HG02973 (cell line): ENCODE measurements around the gene NMT2.

ENCODE experiments used
- ATAC-seq: cut with Tn5 transposase; IDR thresholded peaks from one replicate; pipeline ENCODE4 v1.9.1; 2021; ENCODE audit warnings: moderate library complexity; ENCODE audit not compliant: unreplicated experiment

The NMT2 gene

GRCh38 chr10:15182540-15183207, 14.2 kb upstream of the NMT2 start:
- ATAC-seq: no peak

GRCh38 chr10:15181576-15182156, 13.2 kb upstream of the NMT2 start:
- no peak for ATAC-seq

- no peak for ATAC-seq
These were observed 12.2 kb upstream of the NMT2 start for GRCh38 chr10:15180736-15181135.

GRCh38 chr10:15176269-15176668, 7.8 kb upstream of the NMT2 start:
- ATAC-seq: no peak

DNA sequence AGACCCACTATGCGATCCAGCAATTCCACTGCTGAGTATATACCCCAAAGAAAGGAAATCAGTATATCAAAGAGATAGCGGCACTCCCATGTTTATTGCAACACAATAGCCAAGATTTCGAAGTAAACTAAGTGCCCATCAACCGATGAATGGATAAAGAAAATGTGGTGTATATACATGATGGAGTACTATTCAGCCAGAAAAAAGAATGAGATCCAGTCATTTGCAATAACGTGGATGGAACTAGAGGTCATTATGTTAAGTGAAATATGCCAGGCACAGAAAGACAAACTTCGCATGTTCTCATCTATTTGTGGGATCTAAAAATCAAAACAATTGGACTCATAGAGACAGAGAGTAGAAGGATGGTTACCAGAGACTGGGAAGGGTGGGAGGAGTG, 7.1 kb upstream of the NMT2 start:
- no peak for ATAC-seq

DNA sequence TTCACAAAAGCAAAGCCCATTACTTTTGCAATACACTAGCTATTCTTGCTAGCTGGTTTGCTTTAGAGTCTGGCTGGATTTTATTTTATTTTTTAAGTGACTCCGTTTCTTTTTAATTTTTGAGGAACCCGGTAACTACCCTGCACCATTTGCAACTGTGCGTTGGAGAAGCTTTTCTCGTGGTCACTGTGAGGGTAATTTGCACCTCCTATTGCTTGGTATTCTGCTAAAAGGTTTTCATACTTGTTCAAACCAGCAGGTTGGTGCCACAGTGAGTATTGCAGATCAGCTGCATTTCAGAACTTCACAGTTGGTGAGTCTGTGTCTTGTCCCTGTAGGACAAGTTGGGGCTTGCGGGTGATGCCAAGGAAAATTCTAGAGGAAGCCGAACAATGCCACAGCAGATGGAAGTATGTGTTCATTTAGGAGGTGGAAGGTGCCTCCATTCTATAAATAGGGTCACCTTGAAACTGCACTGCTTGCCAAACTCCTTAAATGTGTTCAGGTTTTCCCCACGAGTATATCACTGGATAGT, 3.9 kb upstream of the NMT2 start:
- ATAC-seq: no peak

- ATAC-seq: no peak
These were observed 1.3 kb upstream of the NMT2 start for GRCh38 chr10:15169555-15170401.

DNA sequence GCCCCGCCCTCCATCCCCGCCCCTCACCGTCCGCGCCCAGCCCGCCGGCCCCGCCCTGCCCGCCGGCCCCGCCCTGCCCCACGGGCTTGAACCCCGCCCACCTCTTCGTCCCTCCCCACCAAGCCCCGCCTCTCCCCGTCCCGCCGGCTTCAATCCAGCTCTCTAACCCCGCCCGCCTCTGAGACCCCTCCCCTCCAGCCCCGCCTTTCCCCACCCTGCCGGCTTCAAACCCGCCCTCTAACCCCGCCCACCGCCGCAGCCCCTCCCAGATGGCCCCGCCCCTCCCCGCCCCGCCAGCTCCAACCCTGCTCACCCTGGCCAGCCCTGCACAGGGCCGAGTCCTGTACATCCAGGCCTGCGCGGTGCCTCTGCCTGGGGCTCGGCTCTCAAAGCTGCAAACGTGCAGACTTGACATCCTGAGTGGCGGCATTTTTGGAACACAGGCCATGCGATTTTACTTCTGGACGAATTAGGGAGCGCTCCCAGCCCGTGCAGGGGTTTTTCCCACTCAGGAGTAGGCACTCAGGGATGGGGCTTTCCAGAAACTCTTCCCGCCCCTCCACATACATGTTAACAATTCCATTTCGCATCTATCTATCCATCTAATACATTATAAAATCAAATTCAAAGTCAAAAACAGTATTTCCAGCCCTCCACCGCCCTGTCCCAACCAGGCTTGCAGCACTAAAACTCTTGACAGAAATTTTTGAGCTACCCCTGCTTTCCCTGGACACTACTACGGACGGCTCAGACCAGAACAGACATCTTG, 477 bp upstream of the NMT2 start:
- peak; percentile 43 for ATAC-seq

DNA sequence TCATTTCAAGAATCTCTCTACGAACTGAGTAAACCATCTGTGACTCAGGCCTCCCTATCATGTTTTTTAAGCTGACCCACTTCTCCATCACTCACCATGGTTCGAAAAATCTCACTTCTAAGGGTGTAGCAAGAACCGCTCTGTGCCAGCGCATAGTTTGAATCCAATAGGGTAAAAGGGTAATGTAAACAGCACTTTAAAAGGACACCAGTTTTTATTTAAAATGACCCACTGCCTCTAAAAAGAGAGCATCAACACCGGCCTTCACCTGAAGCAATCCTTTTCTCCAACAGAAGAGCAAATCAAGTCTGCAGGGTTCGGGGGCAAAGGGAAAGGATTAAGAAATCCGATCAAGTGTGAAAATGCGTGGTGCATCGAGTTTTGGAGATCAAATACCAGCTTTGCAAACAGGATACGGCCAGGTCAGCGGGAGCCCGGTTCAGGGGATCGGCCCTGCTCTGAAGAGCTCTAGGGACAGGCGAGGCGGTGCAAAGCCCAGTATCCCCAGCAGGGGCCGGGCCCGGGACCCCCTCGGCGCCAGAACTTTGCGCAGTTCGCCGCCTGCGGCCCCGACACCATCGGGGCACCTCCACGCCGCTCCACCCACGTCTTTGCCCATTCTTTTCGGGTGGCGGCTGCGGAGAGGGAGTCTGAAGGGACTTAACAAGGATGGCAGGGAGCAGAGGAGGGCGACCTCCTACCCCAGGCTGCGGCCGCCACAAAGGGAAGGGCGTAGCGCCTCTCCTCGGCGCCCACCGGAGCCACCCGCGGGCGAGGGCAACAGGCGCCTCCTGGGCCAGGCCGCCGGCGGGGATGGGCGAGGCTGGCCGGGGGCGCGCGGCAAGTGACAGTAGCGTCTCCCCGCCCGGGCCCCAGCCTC, 842 bp downstream of the NMT2 start:
- ATAC-seq: peak; percentile 34

GRCh38 chr10:15166325-15166724, 2.2 kb downstream of the NMT2 start:
- no peak for ATAC-seq

- ATAC-seq: no peak
These were observed 5.2 kb downstream of the NMT2 start for GRCh38 chr10:15163253-15163828.

DNA sequence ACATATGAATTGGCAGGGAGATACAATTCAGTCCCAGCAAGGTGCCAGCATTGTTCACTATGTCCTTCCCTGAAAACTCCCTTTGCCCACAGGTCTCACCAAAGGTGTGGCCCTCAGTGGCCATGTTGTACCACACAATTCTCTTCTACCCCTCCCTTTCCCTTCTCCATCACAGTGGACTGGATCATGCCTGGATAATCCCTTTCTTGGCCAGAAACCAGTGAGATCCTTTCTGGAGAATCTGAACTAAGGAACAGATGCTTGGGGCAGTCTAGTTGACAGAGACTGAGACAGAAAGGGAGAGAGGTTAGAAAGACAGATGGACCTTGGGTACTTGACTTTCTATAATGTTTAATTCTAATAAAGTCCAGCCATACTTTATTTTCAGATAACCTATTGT, 9.5 kb downstream of the NMT2 start:
- ATAC-seq: no peak

- no peak for ATAC-seq
These were observed 10.0 kb downstream of the NMT2 start for GRCh38 chr10:15158448-15158847.

DNA sequence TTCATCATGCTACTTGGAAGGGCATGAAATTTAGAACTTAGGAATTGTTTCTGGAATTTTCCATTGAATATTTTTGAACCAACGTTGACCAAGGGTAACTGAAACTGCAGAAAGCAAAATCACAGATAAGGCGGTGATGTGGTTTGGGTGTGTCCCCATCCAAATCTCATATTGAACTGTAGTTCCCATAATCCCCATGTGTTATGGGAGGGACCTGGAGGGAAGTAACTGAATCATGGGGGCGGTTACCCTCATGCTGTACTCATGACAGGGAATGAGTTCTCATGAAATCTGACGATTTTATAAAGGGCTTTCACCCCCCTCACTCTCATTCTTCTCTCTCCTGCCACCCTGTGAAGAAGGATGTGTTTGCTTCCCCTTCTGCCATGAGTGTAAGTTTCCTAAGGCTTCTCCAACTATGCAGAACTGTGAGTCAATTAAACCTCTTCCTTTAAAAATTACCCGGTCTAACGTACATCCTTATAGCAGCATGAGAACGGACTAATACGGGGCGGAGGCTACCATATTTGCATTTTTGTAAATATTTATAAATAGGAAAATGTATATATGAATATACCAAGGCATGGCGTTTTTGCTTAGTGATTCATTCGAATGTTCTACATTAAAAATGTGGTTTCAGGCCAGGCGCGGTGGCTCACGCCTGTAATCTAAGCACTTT, 12.4 kb downstream of the NMT2 start:
- ATAC-seq: no peak

DNA sequence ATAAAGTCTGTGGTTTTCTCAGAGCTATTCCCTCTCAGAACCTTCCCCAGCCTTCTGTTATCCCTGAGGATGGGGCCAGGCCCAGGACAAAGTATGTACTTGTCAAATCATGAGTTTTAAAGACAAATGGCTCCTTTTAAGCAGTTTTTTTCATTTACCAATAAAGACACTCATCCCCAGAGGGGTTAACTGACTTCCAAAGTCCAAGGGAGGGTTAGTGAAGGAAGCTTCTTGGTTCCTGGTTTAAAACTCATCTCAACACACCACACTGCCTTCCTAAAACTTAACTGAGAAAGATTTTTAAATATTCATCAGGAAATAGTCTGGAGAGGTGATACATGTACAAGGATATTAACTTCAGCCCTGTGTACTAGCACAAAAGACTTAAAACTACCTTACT, 15.9 kb downstream of the NMT2 start:
- ATAC-seq: no peak

GRCh38 chr10:15150563-15150962, 17.9 kb downstream of the NMT2 start:
- ATAC-seq: no peak

- no peak for ATAC-seq
These were observed 19.3 kb downstream of the NMT2 start for GRCh38 chr10:15149042-15149771.

DNA sequence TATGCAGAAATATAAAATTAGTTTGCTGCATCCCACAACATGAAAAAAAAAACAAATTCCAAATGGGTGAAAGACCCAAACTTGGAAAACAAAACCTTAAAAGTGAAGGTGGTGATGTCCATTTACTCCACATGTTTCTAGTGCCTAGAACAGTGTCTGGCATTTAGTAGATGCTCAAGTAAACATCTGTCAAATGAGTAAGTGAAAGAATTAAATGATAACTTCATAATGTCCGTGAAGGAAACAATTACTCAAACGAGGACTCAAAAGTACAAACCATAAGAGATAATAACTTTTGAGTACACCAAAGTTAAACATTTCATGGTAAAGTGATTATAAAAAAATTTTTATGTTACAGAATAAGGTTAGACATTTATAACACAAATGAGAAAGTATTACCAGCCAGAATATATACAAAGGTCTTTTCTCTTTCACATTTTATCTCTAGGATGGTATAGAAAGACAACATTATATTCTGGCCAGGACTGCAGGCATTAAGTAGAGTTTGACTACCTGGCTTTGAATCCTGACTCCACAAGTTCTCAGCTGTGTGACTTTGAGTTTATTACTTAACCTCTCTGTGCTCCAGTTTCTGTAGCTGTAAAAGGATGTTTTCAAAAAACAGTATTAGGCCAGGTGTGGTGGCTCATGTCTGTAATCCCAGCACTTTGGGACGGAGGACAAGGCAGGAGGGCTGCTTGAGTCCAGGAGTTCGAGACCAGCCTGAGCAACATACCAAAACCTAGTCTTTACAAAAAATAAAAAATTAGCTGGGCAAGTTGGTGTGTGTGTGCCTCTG, 20.7 kb downstream of the NMT2 start:
- ATAC-seq: no peak
